ENCODE measurements around the gene DMRTB1. TPM values are rescaled to one million over a fixed set of nuclear protein-coding genes. Genes with fewer than 3 reads are reported as not detected.
"Not testable (repeated sequence)": the region's sequence is repeated elsewhere in the genome, so short reads cannot be mapped to it uniquely, and the experiment has no call there.

Gene DMRTB1
- total and polyA plus RNA-seq, 2 experiments from 2014 or later = not detected

GRCh38 chr1:53432611-53433010 lies 26.6 kb upstream of the DMRTB1 start:
- no peak for DNase-seq (ENCODE audit: low spot score)
- no peak overlapping the region for H3K27ac ChIP-seq
- no peaks in the 10 kb centered on the region for H3K79me2 ChIP-seq
- no peaks in the 10 kb centered on the region for H3K9me3 ChIP-seq (ENCODE audit: low read depth)
- H3K27me3 ChIP-seq = no peaks in the 10 kb centered on the region
- H3K36me3 ChIP-seq (replicated peaks; ENCODE audit: insufficient read depth, low read depth) = no peaks in the 10 kb centered on the region
- TF ChIP-seq CTCF (IDR thresholded peaks at IDR 0.05; ENCODE audit: poor library complexity) (no peak), EZH2phosphoT487 (IDR thresholded peaks at IDR 0.05; ENCODE audit: low read depth, severe bottlenecking, unreplicated experiment) (no peak), EZH2 (IDR thresholded peaks at IDR 0.05; ENCODE audit: borderline replicate concordance) (no peak)
- H4K20me1 ChIP-seq (ENCODE audit: insufficient read depth, poor library complexity, severe bottlenecking) = no peaks in the 10 kb centered on the region
- H3K4me2 ChIP-seq = no peak overlapping the region
- no peaks in the 10 kb centered on the region for H3K9me2 ChIP-seq (replicated peaks; ENCODE audit: insufficient read depth)
- no peak overlapping the region for H3K4me3 ChIP-seq
- H2AFZ ChIP-seq = no peak overlapping the region
- H3K4me1 ChIP-seq (ENCODE audit: insufficient read depth) = no peaks in the 10 kb centered on the region
- 70% methylated on average over 3 of the region's 3 CpGs for WGBS (ENCODE audit: low lambda C conversion rate, missing lambda C conversion rate)

GRCh38 chr1:53434405-53435007 lies 24.7 kb upstream of the DMRTB1 start:
- H3K27ac ChIP-seq; H3K27me3 ChIP-seq; DNase-seq (ENCODE audit: low spot score); H4K20me1 ChIP-seq (ENCODE audit: insufficient read depth, poor library complexity, severe bottlenecking); H3K79me2 ChIP-seq; H3K4me3 ChIP-seq; H3K4me1 ChIP-seq (ENCODE audit: insufficient read depth); H3K9me3 ChIP-seq (ENCODE audit: low read depth); H2AFZ ChIP-seq; H3K36me3 ChIP-seq (replicated peaks; ENCODE audit: insufficient read depth, low read depth); H3K4me2 ChIP-seq; H3K9me2 ChIP-seq (replicated peaks; ENCODE audit: insufficient read depth): not testable (repeated sequence)
- WGBS (ENCODE audit: low lambda C conversion rate, missing lambda C conversion rate) = 82% methylated on average over 10 of the region's 10 CpGs

GRCh38 chr1:53435151-53435550 lies 24.0 kb upstream of the DMRTB1 start:
- no peaks in the 10 kb centered on the region for H4K20me1 ChIP-seq (ENCODE audit: insufficient read depth, poor library complexity, severe bottlenecking)
- WGBS (ENCODE audit: low lambda C conversion rate, missing lambda C conversion rate) = 87% methylated on average over 4 of the region's 4 CpGs
- no peak for DNase-seq (ENCODE audit: low spot score)

More at GRCh38 chr1:53435151-53435550, 24.0 kb upstream of the DMRTB1 start:
- H3K4me3 ChIP-seq = no peak overlapping the region
- H2AFZ ChIP-seq = no peak overlapping the region
- H3K27ac ChIP-seq = no peak overlapping the region
- no peak for TF ChIP-seq EZH2phosphoT487 (IDR thresholded peaks at IDR 0.05; ENCODE audit: low read depth, severe bottlenecking, unreplicated experiment)
- TF ChIP-seq CTCF (IDR thresholded peaks at IDR 0.05; ENCODE audit: poor library complexity) = no peak
- TF ChIP-seq EZH2 (IDR thresholded peaks at IDR 0.05; ENCODE audit: borderline replicate concordance) = no peak
- no peaks in the 10 kb centered on the region for H3K4me1 ChIP-seq (ENCODE audit: insufficient read depth)
- no peaks in the 10 kb centered on the region for H3K79me2 ChIP-seq
- no peaks in the 10 kb centered on the region for H3K9me3 ChIP-seq (ENCODE audit: low read depth)
- H3K36me3 ChIP-seq (replicated peaks; ENCODE audit: insufficient read depth, low read depth) = no peaks in the 10 kb centered on the region
- no peak overlapping the region for H3K4me2 ChIP-seq
- no peaks in the 10 kb centered on the region for H3K27me3 ChIP-seq
- no peaks in the 10 kb centered on the region for H3K9me2 ChIP-seq (replicated peaks; ENCODE audit: insufficient read depth)
